Measurements from ENCODE around the gene CCDC92.

GRCh38 chr12:123989168-123989567, 16.5 kb upstream of the CCDC92 start:
- TF ChIP-seq CTCF (IDR thresholded peaks at IDR 0.05) (no peak), POLR2A (IDR thresholded peaks at IDR 0.05) (no peak)
